ENCODE results near the gene CLASP1.

The CLASP1 gene

DNA sequence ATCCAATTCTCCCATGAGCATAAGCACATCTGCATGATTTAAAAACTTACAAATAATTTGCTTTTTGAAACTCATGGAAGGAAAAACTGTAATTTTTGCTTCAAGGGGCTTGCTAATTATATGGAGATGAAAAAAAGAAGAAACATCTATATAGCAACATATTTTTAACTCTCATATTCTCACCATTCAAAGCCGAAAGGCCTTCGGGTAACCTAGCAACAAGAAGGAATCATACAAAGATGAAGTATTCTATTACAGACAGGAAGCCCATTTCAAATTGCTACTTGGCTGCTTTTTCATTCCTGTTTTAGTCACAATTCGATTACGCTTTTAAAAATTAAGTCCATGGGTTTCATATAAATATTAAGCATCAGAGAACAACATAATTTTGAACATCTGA lies 157.7 kb downstream of the CLASP1 start:
- TF ChIP-seq, protein P1, sequence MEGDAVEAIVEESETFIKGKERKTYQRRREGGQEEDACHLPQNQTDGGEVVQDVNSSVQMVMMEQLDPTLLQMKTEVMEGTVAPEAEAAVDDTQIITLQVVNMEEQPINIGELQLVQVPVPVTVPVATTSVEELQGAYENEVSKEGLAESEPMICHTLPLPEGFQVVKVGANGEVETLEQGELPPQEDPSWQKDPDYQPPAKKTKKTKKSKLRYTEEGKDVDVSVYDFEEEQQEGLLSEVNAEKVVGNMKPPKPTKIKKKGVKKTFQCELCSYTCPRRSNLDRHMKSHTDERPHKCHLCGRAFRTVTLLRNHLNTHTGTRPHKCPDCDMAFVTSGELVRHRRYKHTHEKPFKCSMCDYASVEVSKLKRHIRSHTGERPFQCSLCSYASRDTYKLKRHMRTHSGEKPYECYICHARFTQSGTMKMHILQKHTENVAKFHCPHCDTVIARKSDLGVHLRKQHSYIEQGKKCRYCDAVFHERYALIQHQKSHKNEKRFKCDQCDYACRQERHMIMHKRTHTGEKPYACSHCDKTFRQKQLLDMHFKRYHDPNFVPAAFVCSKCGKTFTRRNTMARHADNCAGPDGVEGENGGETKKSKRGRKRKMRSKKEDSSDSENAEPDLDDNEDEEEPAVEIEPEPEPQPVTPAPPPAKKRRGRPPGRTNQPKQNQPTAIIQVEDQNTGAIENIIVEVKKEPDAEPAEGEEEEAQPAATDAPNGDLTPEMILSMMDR (IDR thresholded peaks at IDR 0.05): no peak

GRCh38 chr2:121490584-121491133 lies 158.6 kb downstream of the CLASP1 start:
- TF ChIP-seq, protein P1 (IDR thresholded peaks at IDR 0.05): no peak

DNA sequence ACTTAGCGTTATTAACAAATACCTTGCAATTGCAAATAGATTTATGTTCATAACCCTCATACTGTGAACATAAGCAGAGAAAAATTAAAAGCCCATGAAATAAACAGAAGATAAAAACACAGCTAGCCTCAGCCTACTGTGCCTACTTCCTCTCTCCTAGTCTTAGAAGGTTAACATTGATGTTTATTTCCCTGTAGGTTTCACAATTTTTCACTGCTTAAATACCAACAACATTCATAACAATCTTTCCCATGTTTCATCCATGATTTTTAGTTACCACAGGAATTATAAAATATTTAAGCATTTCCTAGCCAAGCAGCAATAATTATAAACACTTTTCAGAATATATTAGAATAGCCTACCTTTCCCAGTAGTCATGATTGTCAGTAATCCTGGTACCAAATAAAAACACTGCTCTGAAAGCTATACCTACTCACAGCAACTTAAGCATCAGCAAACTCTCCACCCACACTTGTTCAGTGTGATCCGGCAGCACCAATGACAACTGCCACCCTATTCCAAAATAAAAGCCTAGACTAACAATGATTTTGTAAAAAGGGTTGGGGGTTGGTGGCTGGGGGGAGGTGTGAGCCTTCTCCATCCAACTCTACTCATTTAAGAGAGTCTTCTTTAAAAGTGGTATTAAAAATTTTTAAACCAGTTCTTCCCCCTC lies 159.2 kb downstream of the CLASP1 start:
- TF ChIP-seq, protein P1 (IDR thresholded peaks at IDR 0.05): no peak

DNA sequence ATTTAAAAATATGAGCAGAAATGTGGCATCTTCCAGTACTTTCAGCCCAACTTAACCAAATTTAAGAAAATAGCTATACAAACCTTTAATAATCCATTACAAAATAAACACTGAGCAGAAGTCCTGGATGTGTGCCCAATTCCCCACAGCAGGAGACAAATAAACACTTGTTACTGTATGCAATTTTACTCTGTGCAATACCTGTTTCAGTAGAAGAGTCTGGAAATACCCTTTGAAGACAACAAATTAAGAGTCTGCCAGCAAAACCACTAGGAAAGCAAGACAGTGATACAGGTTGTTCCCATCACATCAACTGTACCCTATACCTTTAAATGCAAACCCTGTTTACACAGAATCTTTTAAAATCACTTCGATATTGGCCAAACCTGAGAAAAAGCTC lies 160.0 kb downstream of the CLASP1 start:
- TF ChIP-seq, protein P1 (IDR thresholded peaks at IDR 0.05): no peak

GRCh38 chr2:121486191-121486790 lies 163.0 kb downstream of the CLASP1 start:
- TF ChIP-seq, protein P1 (IDR thresholded peaks at IDR 0.05): no peak

DNA sequence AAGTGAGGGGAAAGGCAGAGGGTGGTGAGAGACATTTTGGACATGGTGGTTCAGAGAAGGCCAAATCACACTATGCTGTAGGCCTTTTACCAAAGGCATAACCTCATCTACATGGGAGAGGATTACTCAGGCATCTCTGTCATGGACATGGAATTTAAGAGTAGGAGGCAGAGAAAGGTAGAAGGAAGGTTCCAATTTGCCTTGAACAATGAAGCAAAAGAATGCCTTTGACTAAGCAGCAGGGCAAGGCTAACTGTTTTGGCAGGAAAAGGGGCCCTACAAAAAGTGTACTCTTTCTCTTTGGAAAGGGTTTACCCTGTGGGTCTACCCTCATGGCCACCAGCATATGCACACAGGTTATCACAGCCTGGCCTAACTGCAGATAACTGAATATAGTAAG lies 164.2 kb downstream of the CLASP1 start:
- TF ChIP-seq, protein P1 (IDR thresholded peaks at IDR 0.05): no peak

DNA sequence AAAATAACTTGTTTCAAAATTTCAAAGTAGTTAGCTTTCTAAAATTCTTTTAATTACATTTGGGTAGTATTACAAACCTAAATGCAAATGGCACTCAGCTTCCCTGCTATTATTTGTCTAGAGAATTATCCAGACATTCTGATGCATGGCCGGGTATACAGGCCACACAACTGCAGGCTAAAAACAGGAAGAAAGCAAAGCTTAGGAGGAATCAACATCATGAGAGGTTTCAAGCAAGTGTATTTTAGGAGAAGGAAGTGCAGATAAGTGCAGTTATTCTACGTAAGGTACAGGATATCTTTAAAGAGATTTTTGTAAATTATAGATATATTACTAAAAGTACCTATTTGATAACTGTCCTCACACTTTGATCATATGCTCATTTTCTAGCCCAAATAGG lies 165.4 kb downstream of the CLASP1 start:
- TF ChIP-seq, protein P1 (IDR thresholded peaks at IDR 0.05): no peak
